Measurements from ENCODE around the gene SH3PXD2A.
"Not testable (repeated sequence)": the region's sequence is repeated elsewhere in the genome, so short reads cannot be mapped to it uniquely, and the experiment has no call there.

The SH3PXD2A gene

DNA sequence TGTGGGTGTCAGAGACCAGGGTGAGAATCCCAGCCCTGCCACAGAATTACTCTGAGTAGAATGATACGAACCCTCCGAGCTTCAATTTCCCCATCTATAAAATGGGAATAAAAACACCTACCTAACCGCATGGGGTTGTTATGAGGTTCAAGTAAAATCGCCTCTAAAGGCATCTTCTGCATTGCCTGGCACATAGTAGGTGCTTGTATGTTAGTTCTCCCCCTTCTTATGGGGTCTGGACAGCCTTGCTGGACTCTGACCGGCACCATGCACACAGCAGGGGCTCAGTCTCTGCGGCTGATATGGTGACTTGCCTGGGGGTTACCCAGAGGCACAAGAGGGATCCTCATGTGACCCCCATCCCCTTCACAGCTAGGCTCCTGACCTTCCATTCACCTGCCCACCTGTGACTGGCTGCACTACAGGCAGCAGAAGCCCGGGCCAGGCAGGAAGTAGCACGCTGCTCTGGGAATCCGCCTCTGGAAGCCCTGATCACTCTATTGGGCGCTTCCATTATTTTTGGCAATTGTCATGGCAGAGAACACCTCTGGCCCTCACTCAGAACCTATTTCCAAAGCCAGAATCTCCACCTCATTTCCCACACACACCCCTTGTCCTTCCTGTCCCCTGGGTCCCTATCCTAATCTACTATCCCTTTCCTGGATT, 6.0 kb downstream of the SH3PXD2A start:
- DNase-seq (ENCODE audit: low read depth in 3 of 3): no peak

DNA sequence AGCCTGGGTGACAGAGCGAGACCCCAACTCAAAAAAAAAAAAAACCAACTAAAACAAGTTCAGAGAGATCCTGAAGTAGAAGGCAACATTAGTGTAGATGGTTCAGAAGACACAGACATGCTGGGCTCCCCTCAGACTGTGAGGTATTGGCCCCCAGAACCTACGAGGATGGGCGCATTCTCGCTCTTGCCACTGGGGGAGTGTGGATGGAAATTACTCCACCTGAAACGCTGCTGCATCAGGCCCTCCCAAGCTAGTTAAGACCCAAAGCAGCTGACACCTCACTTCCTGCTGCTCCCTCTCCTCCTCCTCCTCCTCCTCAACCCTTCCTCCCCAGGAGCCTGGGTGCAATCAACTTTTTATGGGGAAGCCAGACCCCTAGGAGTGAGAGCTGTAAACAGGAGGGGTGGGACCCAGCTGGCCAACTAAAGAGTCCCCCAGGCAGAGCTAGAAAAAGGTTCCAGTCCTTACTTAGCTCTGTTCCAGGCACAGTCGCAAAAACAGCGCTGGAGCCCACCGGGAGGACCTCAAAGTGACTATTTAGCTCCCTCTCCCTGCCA, 7.4 kb downstream of the SH3PXD2A start:
- no peak for DNase-seq (ENCODE audit: low read depth in 3 of 3)

GRCh38 chr10:103847346-103847745, 8.0 kb downstream of the SH3PXD2A start:
- no peak for DNase-seq (ENCODE audit: low read depth in 3 of 3)

GRCh38 chr10:103845972-103846371, 9.4 kb downstream of the SH3PXD2A start:
- peak in 1 of 3 experiments; percentile 7 for DNase-seq (ENCODE audit: low read depth in 3 of 3)

- not testable (repeated sequence) for DNase-seq (ENCODE audit: low read depth in 3 of 3)
Observed at GRCh38 chr10:103845346-103845745, 10.0 kb downstream of the SH3PXD2A start.

DNA sequence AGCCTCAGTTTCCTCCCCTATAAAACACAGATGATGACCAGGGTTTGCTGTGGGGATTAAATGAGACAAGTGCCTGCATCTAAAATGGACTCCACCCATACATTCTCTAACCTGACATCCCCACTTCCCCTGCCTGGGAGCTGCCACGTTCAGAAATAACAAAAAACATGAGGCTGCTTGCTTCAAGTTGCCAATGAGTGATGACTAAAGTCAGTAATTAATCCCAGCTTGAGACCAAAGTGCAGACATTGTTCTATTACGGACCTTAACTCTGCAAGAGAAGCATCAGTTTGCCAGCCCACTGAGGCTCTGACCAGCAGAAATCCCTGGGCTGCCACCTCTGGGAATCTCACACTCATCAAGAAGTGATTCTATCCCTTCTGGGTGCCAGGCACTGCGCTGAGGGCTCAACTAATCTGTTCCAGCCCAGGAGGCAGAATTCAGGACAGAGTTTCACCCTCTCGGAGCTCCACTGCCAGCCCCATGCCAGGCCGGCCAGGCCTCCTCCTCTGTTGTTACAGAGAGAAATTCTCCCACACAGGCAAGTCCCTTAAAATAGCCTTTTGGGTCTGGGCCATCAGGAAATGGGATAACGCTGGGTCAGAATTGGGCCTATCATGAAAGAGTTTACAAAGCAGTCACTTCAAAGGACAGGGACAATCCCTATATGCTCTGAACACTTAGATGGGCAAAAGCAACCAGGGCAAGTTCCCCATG, 11.4 kb downstream of the SH3PXD2A start:
- DNase-seq (ENCODE audit: low read depth in 3 of 3): no peak

DNA sequence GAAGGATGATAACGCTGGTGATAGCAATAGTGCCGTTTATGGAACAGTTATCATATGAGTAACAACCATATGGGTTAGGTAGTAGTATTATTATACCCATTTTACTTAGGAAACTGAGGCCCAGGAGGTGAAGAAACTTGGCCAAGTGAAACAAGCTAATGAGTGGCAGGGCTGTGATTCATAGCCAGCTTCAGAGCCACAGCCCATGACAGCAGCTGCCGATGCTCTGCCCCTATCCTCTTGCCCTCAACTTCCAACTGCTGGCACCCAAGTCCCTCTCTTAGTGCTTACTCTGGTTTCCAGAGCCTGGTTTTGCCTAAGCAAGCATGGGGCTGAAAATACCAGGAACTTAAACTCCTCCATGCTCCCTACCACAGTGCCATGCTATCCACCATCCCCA, 12.3 kb downstream of the SH3PXD2A start:
- no peak for DNase-seq (ENCODE audit: low read depth in 3 of 3)

DNA sequence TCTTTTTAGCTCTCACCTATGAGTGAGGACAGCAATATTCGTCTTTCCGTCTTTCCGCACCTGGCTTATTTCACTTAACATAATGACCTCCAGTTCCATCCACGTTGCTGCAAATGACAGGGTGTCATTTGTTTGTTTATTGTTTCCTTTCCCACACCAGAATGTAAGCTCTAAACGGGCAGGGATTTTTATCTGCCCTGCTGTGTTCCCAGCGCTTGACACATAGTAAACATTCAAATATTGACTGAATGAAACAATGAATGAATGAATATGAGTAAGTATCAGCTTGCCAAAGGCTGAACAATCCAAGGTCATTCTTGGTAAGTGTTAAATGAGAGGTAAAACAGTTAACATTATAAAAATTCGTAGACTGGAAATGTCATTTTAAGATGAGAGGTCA, 12.8 kb downstream of the SH3PXD2A start:
- DNase-seq (ENCODE audit: low read depth in 3 of 3): no peak

- DNase-seq (ENCODE audit: low read depth in 3 of 3): no peak
Observed at GRCh38 chr10:103841519-103841918, 13.9 kb downstream of the SH3PXD2A start.

GRCh38 chr10:103840740-103841070, 14.7 kb downstream of the SH3PXD2A start:
- DNase-seq (ENCODE audit: low read depth in 3 of 3): no peak

DNA sequence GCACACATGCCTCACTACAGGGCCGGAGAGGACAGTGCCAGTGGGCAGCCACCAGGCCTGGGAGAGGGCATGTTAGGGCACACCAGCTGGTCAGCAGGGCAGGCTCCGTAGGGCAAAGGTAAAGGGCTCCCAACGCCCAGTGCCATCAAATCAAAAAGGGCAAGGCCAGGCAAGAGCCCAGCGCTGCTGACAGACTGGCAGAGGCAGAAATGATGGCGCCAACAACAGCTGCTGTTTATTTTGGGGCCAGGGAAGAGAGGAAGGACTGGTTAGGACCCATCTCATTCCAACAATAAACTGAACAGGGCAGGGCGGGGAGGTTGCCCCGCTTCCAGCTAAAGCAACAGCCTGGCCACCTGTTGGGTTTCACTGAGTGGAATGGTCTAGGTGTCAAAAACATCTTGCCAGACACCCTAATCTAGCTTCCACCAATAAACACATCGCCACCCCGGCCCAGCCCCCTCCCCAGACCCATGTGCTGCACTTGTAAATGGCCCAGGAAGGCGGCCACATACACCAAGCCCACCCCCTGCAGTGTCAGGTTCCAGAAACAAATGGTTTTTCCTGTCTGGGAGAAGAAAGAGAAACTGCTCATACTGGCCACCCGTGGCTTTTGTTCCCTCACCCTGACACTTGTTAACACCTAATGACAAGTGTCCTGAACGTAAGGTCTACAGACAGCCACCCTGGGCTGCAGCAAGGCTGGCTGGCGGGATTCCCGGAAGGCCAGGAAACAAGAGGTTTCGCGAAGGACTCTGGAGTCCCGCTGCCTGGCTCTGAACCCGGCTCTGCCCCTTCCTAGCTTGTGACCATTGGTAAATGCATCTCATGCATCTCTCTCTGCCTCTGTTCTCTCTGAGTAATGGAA, 15.3 kb downstream of the SH3PXD2A start:
- no peak for DNase-seq (ENCODE audit: low read depth in 3 of 3)

GRCh38 chr10:103839519-103839871, 15.9 kb downstream of the SH3PXD2A start:
- no peak for DNase-seq (ENCODE audit: low read depth in 3 of 3)

GRCh38 chr10:103838862-103839518, 16.4 kb downstream of the SH3PXD2A start:
- DNase-seq (ENCODE audit: low read depth in 3 of 3): no peak

DNA sequence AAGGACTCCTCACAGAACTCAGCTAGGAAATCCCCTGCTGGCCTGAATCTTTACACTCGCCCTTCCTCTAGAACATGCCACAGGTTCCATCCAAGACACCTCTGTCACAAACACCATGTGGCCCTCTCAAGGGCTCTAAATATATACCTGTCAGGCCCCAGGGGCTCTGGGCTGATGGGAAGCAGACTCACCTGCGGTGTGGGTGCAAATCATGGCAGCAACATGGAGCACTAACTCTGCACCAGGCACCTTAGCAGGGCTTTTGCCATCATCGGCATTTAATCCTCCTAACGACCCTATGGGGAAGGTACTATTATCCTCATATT, 17.3 kb downstream of the SH3PXD2A start:
- no peak for DNase-seq (ENCODE audit: low read depth in 3 of 3)

DNA sequence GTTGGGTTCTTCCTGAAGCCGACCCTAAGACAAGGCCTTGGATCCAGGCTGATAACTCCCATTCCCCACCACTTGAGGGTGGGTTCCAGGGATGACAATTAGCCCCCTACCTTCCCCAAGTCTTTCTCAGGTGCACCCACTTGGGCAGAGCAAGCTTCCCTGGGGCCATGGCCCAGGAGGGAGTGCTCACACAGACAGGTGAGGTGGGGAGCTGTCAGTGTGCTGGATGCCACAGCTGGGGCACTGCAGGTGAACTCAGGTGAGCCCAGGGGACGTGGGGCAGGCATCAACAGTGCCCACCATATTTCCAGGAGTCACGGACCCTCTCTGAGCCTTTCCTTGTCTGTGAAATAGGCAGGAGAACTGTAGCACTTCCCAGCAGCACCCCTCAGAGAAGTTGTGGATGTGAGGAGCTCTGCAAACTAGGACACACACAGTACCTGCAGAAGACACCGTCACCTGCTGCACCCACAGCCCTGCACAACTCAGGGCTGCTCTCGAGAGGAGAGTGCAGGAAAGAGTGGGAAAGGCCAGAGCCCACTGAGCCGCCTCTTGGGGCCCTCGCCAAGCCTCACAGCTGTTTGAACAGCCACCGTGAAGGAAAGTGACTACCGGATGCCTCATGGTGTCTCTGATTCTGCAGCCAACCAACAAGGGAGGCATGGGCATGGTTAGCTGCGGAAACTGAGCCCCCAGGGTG, 17.9 kb downstream of the SH3PXD2A start:
- DNase-seq (ENCODE audit: low read depth in 3 of 3): no peak

DNA sequence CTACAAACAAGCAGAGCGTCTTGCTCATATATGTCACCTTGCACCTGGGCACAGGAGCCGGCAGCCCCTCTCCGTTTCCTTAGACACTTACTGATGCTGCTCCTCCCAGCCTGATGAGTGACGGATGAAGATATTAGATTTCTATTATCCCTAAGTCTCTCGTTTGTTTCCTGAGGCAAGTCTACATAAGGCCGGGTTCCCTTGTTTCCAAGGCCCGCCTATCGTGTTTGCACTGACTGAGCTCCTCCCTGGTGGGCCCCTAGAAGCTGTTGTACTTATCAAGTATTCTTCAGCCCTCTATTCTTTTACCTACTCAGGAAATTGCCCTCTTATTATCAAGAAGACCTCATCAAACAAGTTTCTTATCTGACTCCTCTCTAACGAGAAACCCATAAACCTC, 18.5 kb downstream of the SH3PXD2A start:
- no peak for DNase-seq (ENCODE audit: low read depth in 3 of 3)

DNA sequence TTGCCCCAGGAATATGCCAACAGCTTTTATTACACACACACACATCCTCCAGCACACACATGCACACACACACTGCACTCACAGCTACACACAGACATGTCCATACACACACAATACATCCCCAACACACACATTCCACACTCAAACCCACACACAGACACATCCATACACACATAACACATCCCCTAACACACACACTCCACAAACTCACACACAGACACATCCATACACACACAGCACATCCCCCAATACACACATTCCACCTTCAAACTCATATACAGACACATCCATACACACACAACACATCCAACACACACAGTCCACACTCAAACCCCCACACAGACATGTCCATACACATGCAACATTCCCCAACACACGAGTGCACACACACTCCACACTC, 19.1 kb downstream of the SH3PXD2A start:
- no peak for DNase-seq (ENCODE audit: low read depth in 3 of 3)

DNA sequence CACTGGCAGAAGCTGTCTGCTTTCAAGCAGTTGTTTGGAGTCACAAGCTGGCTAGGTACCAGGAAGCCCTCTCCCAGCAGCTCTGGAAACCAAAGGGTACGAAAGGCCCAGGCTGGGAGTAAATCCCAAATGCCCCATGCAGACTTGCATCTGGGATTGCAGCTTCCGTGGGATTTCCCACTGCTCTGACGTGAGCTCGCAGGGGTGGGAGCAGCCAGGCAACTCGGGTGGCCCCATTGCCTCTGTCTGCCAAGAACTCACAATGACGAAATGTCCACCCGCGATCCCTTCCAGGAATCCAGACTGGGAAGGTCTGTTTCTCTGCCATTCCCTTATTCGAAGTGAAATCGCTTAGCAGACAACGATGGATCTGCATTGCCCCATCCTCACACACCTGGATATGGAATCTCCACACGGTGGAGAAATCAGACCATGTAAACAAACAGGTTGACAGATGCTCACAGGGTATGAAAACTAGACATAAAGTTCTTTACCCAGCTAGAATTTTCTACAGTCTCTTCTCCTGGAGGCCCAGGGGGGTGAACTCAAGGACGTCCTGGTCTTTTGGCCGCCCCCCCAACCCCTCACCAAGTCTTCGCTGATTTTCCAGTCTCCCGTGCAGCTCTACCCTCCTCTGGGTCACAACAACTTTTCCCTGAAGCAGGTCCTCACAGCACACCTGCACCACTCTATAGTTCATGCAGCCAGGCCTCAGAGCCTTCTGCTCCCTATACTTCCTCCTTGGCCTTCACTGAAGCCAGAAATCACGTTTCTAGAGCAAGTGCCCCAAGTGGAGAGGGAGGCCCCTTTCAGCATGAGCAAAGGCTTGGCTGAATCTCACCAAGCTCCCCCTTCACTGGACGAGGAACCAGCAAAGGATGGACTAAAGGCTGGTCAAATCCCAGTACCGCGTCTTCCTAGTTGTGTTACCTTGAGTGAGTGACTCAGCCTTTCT, 20.0 kb downstream of the SH3PXD2A start:
- DNase-seq (ENCODE audit: low read depth in 3 of 3): no peak

DNA sequence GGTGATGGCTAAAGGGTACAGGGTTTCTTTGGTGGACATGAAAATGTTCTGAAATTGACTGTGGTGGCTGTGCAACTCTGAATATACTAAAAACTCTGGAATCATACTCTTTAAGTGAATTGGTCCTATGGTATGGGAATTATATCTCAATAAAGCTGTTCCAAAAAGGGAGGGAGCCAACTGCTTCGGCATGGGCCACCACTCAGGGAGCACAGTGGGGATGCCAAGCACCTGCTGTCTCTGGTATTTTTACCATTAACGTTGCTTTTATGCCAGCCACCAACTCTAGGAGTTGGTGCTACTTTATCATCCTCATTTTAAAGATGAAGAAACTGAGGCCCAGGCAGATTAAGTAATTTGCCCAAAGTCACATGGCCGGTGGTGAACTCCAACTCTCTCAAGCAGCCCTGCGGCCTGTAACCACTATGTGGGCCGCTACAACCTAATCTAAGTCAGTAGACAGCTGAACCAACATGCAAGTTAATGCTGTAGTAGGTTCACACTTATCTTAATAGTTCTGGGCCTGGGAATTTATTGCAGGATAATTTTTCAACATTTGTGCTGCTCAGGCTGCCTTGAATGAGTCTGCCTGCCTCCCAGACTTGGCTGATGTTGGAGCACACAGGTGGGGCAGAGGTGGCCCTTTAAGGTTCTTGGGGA, 20.8 kb downstream of the SH3PXD2A start:
- DNase-seq (ENCODE audit: low read depth in 3 of 3): no peak

Data from stimulated activated CD4-positive, alpha-beta T cell treated with anti-CD3 and anti-CD28 coated beads, TNF-alpha, amount 100 ng/mL, for 4 hours (primary cell).